ENCODE results near the gene EMILIN2. TPM values are rescaled to one million over a fixed set of nuclear protein-coding genes. Genes with fewer than 3 reads are reported as not detected.

EMILIN2 gene
- total RNA-seq, 1 experiment from 2014 or later = 0.07 TPM

- no peaks in the 10 kb centered on the region for H3K4me1 ChIP-seq (replicated peaks; ENCODE audit: insufficient read depth)
- no peaks in the 10 kb centered on the region for H3K9me3 ChIP-seq (ENCODE audit: insufficient read depth, low read depth)
- no TSS peak for BruUV-seq (replicated peaks)
- DNase-seq = no peak
- no peak for TF ChIP-seq EZH2 (IDR thresholded peaks at IDR 0.05; ENCODE audit: low read depth)
- TF ChIP-seq CTCF (conservative IDR thresholded peaks at IDR 0.05) = no peak
- H3K36me3 ChIP-seq (ENCODE audit: low read depth) = no peaks in the 10 kb centered on the region
- 0 out of 2 replicates have a peak, but pooled peaks cover 3% of the 10 kb centered on the region for H3K27me3 ChIP-seq (ENCODE audit: insufficient read depth, low read depth)
- no peaks in the 10 kb centered on the region for H4K20me1 ChIP-seq (ENCODE audit: insufficient read depth)
- no peak overlapping the region for H2AFZ ChIP-seq
- H3K27ac ChIP-seq = no peak overlapping the region
- intact Hi-C loops (cut with micrococcal nuclease; ENCODE audit: unreplicated experiment) = no loop called here
- ChIA-PET POLR2A (ENCODE audit: unreplicated experiment) (no interaction called here), CTCF (no interaction called here)
- H3F3A ChIP-seq (ENCODE audit: insufficient read depth, low read depth) = no peaks in the 10 kb centered on the region
- no peaks in the 10 kb centered on the region for H3K9me2 ChIP-seq (ENCODE audit: insufficient read depth)
- no peaks in the 10 kb centered on the region for H3K79me2 ChIP-seq (ENCODE audit: low read depth)
- H3K4me2 ChIP-seq = no peak overlapping the region
- no peak overlapping the region for H3K4me3 ChIP-seq
Observed at GRCh38 chr18:2909431-2910140, 62.8 kb downstream of the EMILIN2 start.

- no peak overlapping the region for H3K4me2 ChIP-seq
- BruUV-seq (replicated peaks) = no TSS peak
- H3K9me3 ChIP-seq (ENCODE audit: insufficient read depth, low read depth) = no peaks in the 10 kb centered on the region
- H3K27ac ChIP-seq = no peak overlapping the region
- no peaks in the 10 kb centered on the region for H3K9me2 ChIP-seq (ENCODE audit: insufficient read depth)
- ChIA-PET CTCF (no interaction called here), POLR2A (ENCODE audit: unreplicated experiment) (no interaction called here)
- H3K4me3 ChIP-seq = no peak overlapping the region
- no peak for DNase-seq
- H3F3A ChIP-seq (ENCODE audit: insufficient read depth, low read depth) = no peaks in the 10 kb centered on the region
- H3K36me3 ChIP-seq (ENCODE audit: low read depth) = no peaks in the 10 kb centered on the region
- intact Hi-C loops (cut with micrococcal nuclease; ENCODE audit: unreplicated experiment) = no loop called here
- no peaks in the 10 kb centered on the region for H4K20me1 ChIP-seq (ENCODE audit: insufficient read depth)
- H3K4me1 ChIP-seq (replicated peaks; ENCODE audit: insufficient read depth) = no peaks in the 10 kb centered on the region
- TF ChIP-seq EZH2 (IDR thresholded peaks at IDR 0.05; ENCODE audit: low read depth) = no peak
- no peak for TF ChIP-seq CTCF (conservative IDR thresholded peaks at IDR 0.05)
- H3K27me3 ChIP-seq (ENCODE audit: insufficient read depth, low read depth) = 0 out of 2 replicates have a peak, but pooled peaks cover 3% of the 10 kb centered on the region
- H3K79me2 ChIP-seq (ENCODE audit: low read depth) = no peaks in the 10 kb centered on the region
- no peak overlapping the region for H2AFZ ChIP-seq
Observed at GRCh38 chr18:2910261-2910660, 63.5 kb downstream of the EMILIN2 start.

- DNase-seq = no peak
- Histone ChIP-seq H3K27me3 (ENCODE audit: insufficient read depth, low read depth) (0 out of 2 replicates have a peak, but pooled peaks cover 3% of the 10 kb centered on the region), H3K4me3 (no peak overlapping the region), H3F3A (ENCODE audit: insufficient read depth, low read depth) (no peaks in the 10 kb centered on the region), H3K79me2 (ENCODE audit: low read depth) (no peaks in the 10 kb centered on the region), H3K4me1 (replicated peaks; ENCODE audit: insufficient read depth) (no peaks in the 10 kb centered on the region), H3K9me3 (ENCODE audit: insufficient read depth, low read depth) (no peaks in the 10 kb centered on the region), H3K27ac (no peak overlapping the region), H2AFZ (no peak overlapping the region), H3K4me2 (no peak overlapping the region), H3K9me2 (ENCODE audit: insufficient read depth) (no peaks in the 10 kb centered on the region), H4K20me1 (ENCODE audit: insufficient read depth) (no peaks in the 10 kb centered on the region), H3K36me3 (ENCODE audit: low read depth) (no peaks in the 10 kb centered on the region)
- intact Hi-C loops (cut with micrococcal nuclease; ENCODE audit: unreplicated experiment) = no loop called here
- no peak for TF ChIP-seq CTCF (conservative IDR thresholded peaks at IDR 0.05)
- TF ChIP-seq EZH2 (IDR thresholded peaks at IDR 0.05; ENCODE audit: low read depth) = no peak
- ChIA-PET POLR2A (ENCODE audit: unreplicated experiment) (no interaction called here), CTCF (no interaction called here)
- no TSS peak for BruUV-seq (replicated peaks)
Observed at GRCh38 chr18:2910751-2911425, 64.1 kb downstream of the EMILIN2 start.

Measured in PC-9 (cell line).